Cardiac muscle cell (in vitro differentiated cells and primary cell): ENCODE data around the gene C12orf43. TPM values are rescaled to one million over a fixed set of nuclear protein-coding genes. Genes with fewer than 3 reads are reported as not detected.
A peak's percentile ranks its signal among the peaks of the same experiment; 100 is the strongest.

Experiments used
- DNase-seq, 2 donors: peaks; one replicate each; pipeline versions ENCODE4 v3.0.0 to v3.0.0-alpha.2; 2010 to 2017; ENCODE audit warnings: low read depth in 1 of 2, low spot score in 1 of 2
- H3K27ac ChIP-seq: fragments of 200-600 bp; sonication (generic); 2 replicates; pipeline ENCODE4 v1.5.1; 2016
- H3K27me3 ChIP-seq: fragments of 200-600 bp; sonication (generic); 2 replicates; pipeline ENCODE4 v1.6.0; 2016; ENCODE audit warnings: control low read depth
- H3K36me3 ChIP-seq: fragments of 200-600 bp; sonication (generic); 2 replicates; pipeline ENCODE4 v1.5.1; 2016; ENCODE audit warnings: control low read depth
- H3K4me1 ChIP-seq: fragments of 200-600 bp; sonication (generic); 2 replicates; pipeline ENCODE4 v1.8.1; 2017; ENCODE audit warnings: low read depth, mild to moderate bottlenecking, mixed run types
- H3K4me3 ChIP-seq: fragments of 200-600 bp; sonication (generic); 2 replicates; pipeline ENCODE4 v1.5.1; 2016; ENCODE audit warnings: mild to moderate bottlenecking
- H3K9me3 ChIP-seq: fragments of 200-600 bp; sonication (generic); 2 replicates; pipeline ENCODE4 v1.5.1; 2017; ENCODE audit warnings: low read depth, mild to moderate bottlenecking, control low read depth
- CTCF ChIP-seq: IDR thresholded peaks from 2 replicates; pipeline ENCODE4 v1.5.1; 2012; ENCODE audit warnings: low read depth, mild to moderate bottlenecking, low read length
- polyA plus RNA-seq: library from polyadenylated mRNA; unstranded; fragments of >200 nt; fragmentation: Nextera tagmentation; extraction: Ambion mirVana; gene quantifications from 2 replicates; pipeline ENCODE4 v1.2.1, GENCODE V29; 2016
- total RNA-seq: library from RNA; depleted of rRNA; stranded (reverse); fragments of >200 nt; gene quantifications from 2 replicates; pipeline ENCODE4 v1.2.3, GENCODE V29; 2016

The C12orf43 gene
- total and polyA plus RNA-seq, 2 experiments from 2014 or later: 20.5 to 24.4 TPM

- no peak for TF ChIP-seq CTCF
- Histone ChIP-seq H3K4me3 (no peak overlapping the region), H3K27me3 (no peaks in the 10 kb centered on the region), H3K9me3 (no peaks in the 10 kb centered on the region), H3K4me1 (no peaks in the 10 kb centered on the region), H3K27ac (no peak overlapping the region), H3K36me3 (peaks cover 9% of the 10 kb centered on the region)
- DNase-seq: no peak
Observed at GRCh38 chr12:121008347-121009098, 7.8 kb downstream of the C12orf43 start.

- peak; percentile 54 to 64 for DNase-seq
- no peaks in the 10 kb centered on the region for H3K9me3 ChIP-seq
- no peak overlapping the region for H3K4me3 ChIP-seq
- H3K36me3 ChIP-seq: peaks cover 7% of the 10 kb centered on the region
- TF ChIP-seq CTCF: peak; percentile 75
- H3K4me1 ChIP-seq: no peaks in the 10 kb centered on the region
- no peak overlapping the region for H3K27ac ChIP-seq
- no peaks in the 10 kb centered on the region for H3K27me3 ChIP-seq
Observed at GRCh38 chr12:121005346-121005815, 10.9 kb downstream of the C12orf43 start.

GRCh38 chr12:121004253-121004815 lies 12.0 kb downstream of the C12orf43 start:
- Histone ChIP-seq H3K27me3 (no peaks in the 10 kb centered on the region), H3K36me3 (peaks cover 5% of the 10 kb centered on the region), H3K4me1 (no peaks in the 10 kb centered on the region), H3K27ac (no peak overlapping the region), H3K4me3 (no peak overlapping the region), H3K9me3 (no peaks in the 10 kb centered on the region)
- TF ChIP-seq CTCF: no peak
- no peak for DNase-seq

GRCh38 chr12:121003650-121004049 lies 12.6 kb downstream of the C12orf43 start:
- H3K4me3 ChIP-seq: no peak overlapping the region
- H3K4me1 ChIP-seq: no peaks in the 10 kb centered on the region
- no peak for DNase-seq
- no peak for TF ChIP-seq CTCF
- no peaks in the 10 kb centered on the region for H3K9me3 ChIP-seq
- peaks cover 5% of the 10 kb centered on the region for H3K36me3 ChIP-seq
- no peak overlapping the region for H3K27ac ChIP-seq
- no peaks in the 10 kb centered on the region for H3K27me3 ChIP-seq

- DNase-seq: no peak
- no peaks in the 10 kb centered on the region for H3K27me3 ChIP-seq
- H3K4me1 ChIP-seq: no peaks in the 10 kb centered on the region
- H3K27ac ChIP-seq: no peak overlapping the region
- H3K4me3 ChIP-seq: no peak overlapping the region
- no peak for TF ChIP-seq CTCF
- peaks cover 5% of the 10 kb centered on the region for H3K36me3 ChIP-seq
- no peaks in the 10 kb centered on the region for H3K9me3 ChIP-seq
Observed at GRCh38 chr12:121001841-121002483, 14.3 kb downstream of the C12orf43 start.
